DMS53 treated with DMSO at 0.1 percent for 48 hours (cell line): Measurements from ENCODE around the gene MSLN.

Experiments
- DNase-seq: peaks from one replicate; lab custom pipeline; 2025; ENCODE audit not compliant: unreplicated experiment; lab: John Stamatoyannopoulos, UW

Gene MSLN

DNA sequence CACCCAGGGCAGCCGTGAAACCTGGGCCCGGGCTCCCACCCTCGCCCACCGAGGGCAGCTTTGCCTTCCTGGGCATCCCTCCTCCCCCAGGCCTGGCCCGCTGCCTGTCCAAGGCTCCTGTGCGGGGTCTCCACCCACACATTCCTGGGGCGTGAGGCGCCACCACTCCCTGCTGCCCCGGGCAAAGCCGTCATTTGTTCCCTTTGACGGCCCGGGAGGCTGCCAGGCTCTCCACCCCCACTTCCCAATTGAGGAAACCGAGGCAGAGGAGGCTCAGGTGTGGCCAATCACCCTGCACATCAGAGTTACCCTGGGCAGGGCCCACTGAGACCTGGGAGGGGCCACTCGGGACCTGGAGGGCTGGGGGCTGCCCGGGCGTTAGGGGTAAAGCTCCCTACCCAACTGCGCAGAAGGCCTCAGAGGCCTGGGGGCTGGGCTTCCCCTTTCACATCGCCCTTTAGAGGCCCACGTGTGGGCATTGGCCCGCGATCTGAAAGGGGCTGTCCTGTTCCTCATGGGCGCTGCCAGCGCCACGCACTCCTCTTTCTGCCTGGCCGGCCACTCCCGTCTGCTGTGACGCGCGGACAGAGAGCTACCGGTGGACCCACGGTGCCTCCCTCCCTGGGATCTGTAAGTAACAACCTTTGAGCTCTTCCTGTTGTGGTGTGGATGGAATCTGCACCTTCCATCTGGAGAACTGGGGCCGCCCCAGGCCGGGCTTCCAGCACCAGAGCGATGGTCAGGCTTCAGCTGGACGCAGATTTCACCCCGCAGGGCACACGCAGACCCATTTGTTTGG is at the start of gene MSLN:
TSS of gene MSLN (plus strand) at position 190 of the 799 bp plus-strand sequence. CDS start 1,947 bp downstream, outside the sequence.
- DNase-seq = no peak

DNA sequence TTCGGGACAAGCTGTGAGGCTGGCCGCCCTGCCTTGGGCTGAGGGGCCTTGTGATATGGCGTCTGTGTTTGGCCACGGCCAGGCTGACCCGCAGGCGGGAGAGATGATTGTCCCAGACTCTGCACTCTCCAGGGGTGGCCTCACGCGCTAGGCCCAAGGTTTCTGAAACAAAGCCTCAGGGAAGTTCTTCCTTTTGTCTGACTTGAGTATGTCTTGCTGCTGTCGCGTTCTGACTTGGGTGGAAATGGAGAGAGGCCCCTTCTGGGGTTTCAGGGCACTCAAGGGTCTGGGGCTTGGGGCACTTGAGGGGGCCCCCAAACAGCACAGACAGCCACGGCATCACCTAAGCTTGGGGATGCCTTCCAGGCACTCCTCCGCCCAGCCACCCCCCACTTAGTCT is 49.5 kb upstream of the MSLN start:
- DNase-seq = no peak

DNA sequence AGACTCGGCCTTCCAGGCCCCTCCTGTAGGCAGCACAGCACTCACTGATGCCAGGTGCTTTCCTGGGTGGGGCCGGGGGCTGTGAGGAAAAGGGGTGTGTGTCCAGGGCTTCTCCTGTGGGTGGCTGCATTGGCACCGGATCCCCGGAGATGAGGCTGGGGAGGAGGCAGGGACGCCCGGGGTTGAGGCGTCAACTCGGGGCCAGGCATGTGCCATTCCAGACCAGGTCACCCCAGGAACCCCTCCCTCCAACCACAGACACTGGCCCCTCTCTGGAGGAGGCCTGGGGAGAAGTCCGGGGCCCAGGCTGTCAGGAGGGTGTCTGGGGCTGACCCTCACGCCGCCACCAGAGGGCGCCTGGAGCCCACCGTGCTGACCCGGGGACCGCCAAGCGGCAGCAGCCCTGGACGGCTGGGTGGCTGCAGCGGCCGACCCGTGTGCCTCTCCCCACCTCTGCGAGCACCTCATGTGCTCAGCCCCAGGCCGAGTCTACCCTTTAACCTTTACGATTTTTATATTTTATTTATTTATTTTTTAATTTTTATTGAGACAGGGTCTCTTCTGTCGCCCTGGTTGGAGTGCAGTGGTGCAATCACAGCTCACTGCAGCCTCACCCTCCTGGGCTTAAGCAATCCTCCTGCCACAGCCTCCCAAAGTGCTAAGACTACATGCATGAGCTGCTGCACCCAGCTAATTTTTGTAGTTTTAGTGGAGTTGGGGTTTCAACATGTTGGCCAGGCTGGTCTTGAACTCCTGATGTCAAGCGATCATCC is 48.8 kb upstream of the MSLN start:
- peak; percentile 34 for DNase-seq

DNA sequence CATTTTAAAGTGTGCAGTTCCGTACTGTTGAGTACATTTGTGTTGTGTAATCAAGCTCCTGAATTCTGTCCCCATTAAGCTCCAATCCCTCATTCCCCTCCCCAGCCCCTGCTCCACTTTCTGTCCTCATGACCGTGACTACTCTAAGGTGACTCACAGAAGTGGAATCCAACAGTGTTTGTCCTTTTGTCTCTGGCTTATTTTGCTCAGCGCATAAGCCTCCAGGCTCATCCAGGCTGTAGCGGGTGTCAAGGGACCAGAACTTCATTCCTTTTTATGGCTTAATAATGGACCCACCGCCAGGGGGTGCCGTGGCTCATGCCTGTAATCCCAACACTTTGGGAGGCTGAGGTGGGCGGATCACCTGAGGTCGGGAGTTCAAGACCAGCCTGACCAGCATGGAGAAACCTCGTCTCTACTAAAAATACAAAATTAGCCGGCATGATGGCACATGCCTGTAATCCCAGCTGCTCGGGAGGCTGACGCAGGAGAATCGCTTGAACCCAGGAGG is 47.7 kb upstream of the MSLN start:
- DNase-seq = peak; percentile 66

DNA sequence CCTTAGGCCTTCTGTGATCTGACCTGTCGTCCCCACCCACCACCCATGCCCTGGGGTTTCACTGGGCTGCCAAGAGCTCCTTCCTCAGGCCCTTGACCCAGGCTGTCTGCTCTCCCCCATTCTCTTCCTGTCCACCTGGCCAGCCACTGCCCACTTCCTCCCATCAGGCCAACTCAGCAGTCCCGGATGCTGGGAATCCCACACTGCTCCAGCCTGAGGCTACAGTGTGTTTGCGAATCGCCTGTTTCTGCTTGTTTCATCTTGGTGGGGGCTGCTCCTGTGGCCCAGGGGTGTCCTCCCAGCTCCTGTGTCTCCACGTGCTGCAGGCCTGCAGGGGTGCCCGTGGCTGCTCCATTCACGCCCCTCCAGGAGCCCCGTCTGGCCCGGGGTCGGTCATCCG is 46.5 kb upstream of the MSLN start:
- no peak for DNase-seq

DNA sequence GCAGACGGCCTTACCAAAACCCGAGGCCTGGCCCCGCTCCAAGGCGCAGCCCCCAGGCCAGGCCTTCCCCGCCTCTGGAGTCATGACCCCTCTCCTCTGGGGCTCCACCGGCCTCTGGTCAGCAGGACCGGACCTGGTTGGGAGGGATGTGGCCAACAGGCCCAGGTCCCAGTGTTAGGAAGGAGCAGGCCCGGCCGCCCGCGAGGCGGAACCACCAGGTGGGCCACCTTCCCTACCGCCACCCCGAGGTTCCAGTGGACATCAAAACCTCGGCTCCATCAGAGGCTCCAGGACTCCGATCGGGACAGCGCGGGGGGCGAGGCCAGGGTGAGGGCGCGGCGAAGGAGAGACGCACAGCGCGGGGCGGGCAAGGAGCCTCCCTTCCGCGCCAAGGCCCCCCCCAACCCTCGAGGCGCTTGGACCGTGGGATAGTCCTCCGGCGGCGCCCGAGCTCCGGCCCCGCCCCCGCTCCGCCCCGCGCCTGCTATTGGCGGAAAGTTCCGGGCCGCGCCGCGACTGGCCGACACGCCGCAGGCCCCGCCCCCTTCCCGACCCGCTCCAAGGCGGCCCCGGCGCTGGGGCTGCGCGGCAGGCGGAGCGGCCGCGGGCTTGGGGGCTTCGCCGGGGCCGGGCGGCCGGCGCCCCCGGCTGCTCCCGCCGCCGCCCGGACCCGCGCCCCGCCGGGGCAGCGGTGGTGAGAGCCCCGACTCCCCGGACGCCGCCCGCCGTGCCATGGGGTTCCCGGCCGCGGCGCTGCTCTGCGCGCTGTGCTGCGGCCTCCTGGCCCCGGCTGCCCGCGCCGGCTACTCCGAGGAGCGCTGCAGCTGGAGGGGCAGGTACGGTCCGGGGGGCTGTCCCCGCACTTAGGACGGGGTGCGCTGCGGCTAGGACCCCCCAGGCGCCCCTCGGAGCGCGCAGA is 45.7 kb upstream of the MSLN start, which contains the start of gene METRN:
TSS of gene METRN (plus strand) at position 561 of the 919 bp plus-strand sequence. CDS start at position 733, 172 bp downstream.
- DNase-seq = peak; percentile 42

DNA sequence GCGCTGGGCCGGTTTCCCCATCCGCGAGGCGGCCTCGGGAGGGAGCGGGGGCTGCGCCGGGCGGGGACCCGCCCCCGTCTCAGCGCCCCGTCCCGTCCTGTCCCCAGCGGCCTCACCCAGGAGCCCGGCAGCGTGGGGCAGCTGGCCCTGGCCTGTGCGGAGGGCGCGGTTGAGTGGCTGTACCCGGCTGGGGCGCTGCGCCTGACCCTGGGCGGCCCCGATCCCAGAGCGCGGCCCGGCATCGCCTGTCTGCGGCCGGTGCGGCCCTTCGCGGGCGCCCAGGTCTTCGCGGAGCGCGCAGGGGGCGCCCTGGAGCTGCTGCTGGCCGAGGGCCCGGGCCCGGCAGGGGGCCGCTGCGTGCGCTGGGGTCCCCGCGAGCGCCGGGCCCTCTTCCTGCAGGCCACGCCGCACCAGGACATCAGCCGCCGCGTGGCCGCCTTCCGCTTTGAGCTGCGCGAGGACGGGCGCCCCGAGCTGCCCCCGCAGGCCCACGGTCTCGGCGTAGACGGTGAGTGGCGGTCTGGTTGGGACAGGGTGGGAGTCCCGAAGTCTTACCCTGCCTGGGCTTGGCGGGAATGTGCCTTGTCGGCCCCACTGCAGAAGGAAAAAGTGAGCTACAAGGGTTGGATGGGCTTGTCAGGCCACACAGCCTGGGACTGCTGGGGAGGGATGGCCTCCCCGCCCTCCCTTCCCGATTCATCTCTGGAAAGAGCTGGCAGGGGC is 44.9 kb upstream of the MSLN start:
- DNase-seq = no peak

DNA sequence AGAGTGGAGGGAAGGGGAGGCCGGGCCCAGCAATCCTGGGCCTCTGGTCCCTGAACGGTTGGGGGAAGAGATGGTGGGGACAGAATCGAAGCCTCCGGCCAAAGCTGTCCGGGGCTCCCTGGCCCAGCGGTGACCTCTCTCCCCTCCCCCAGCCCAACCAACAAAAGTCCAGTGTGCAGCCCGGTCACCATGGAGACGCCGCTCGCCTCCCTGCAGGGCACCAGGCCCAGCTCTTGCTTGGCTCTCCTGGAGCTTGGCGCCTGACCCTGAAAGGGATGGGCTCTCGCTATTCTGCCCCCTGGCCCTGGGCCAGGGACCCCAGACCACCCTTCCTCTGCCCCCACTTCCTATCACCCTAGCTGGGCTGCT is 44.4 kb upstream of the MSLN start:
- DNase-seq = no peak

DNA sequence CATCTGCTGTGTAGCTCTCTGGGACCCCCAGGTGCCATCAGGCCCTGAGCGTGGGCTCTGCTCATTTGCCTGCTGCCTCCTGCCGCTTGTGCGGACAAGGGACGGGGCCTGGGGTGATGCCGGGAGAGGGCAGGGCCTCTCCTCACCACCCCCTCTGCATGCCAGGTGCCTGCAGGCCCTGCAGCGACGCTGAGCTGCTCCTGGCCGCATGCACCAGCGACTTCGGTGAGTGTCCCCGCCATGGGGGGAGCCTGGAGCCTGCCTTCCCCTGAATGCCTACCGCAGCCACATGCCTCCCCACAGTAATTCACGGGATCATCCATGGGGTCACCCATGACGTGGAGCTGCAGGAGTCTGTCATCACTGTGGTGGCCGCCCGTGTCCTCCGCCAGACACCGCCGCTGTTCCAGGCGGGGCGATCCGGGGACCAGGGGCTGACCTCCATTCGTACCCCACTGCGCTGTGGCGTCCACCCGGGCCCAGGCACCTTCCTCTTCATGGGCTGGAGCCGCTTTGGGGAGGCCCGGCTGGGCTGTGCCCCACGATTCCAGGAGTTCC is 43.7 kb upstream of the MSLN start:
- no peak for DNase-seq

DNA sequence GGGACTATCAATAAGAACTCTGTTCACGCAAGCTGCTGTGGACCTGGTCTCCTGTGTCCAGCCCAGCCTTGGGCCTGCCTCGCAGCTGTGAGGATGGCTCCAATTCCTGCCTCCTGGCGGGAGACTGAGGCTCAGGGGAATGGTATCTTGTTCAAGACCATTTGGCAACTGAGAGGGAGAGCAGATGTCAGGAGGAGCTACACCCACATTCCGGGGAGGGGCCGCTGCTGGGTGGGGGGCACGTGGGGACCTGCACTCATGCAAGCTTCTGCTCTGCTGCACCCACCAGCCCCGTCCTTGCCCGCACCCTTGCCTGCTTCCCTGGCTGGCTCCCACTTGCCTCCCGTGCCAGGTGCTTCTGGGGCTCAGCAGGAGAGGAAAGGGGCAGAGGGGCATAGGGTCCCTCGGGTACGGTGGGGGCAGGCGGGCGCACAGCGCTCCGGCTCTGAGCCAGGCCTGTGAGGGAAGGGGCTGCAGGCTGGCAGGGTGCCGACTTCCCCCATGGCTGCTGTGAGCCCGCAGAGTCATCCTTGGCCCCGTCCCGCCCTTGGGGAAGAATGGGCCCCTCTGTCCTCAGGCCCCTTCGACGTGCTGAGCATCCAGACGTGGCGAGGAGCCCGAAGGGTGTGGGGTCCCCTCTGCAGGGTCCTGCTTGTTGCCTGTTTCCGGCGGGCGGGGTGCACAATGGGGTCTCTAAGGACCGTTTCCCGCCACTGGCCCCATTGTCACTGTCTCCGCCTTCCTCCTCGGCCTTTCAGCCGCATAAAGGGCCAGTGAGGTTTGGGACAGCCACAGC is 42.9 kb upstream of the MSLN start:
- DNase-seq = no peak

DNA sequence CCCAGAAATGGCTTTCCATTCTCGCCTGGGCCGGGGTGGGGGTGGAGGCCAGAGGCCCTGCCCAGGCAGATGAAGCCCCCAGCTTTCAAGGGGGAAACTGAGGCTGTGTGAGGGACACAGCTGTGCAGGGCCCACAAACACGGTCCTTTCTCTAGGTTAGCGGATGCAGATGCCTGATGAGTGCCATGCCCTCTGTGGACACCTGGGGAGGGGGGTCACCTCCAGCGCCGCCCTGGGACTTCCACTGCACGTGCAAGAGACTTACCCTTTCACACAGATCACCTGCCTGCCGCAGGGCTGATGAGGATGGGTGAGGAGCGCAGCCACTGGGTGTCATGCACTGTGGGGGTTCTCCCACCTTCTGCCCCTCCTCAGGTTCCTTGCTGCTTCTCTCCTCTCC is 42.1 kb upstream of the MSLN start:
- DNase-seq = no peak

DNA sequence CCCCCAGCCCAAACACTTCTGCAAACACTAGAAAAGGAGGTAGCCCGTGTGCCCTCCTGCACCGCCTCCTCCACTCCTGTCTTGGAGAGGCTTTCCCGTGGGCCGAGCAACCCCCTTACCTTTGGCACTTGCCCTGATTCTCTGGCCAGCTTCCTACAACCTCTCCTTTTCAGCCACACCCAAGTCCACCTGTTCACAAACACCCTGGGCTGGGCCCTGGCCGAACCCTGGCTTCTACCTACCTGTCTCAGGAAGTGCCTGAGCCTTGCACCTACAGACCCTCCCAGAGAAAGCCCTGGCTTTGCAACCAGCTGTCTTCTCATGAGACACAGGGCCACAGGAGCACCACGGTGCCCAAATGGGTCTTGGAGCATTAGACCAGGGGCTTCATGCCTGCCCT is 41.6 kb upstream of the MSLN start:
- DNase-seq = no peak

DNA sequence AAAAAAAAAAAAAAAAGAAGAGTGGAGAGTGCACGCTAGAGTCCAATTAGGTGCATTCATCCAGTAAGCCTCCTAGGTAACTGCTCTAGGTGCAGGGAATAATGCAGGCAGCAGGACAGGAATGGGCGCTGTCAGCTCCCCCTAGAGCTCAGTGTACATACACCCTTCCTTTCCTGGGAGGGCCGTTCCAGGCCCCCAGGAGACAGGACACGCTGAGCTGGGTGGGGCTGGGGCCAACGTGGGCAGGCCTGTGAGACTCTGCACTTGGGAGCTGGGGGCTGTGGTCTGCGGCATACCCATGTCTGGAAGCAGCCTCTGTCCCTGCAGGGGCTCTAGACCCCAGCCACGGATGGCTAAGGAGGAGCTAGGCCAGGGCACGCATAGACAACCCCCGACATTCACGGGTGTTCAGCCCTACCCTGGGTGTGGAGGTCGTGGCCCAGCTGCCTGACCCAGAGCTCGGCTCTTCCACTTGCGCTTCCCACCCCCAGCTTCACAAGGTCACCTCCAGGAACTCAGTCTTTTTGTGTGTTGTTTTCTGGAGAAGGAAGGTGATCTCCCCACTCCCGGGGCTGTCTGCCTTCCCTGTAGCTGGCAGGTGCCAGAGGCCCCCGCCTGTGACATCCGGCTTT is 40.6 kb upstream of the MSLN start:
- DNase-seq = peak; percentile 53

DNA sequence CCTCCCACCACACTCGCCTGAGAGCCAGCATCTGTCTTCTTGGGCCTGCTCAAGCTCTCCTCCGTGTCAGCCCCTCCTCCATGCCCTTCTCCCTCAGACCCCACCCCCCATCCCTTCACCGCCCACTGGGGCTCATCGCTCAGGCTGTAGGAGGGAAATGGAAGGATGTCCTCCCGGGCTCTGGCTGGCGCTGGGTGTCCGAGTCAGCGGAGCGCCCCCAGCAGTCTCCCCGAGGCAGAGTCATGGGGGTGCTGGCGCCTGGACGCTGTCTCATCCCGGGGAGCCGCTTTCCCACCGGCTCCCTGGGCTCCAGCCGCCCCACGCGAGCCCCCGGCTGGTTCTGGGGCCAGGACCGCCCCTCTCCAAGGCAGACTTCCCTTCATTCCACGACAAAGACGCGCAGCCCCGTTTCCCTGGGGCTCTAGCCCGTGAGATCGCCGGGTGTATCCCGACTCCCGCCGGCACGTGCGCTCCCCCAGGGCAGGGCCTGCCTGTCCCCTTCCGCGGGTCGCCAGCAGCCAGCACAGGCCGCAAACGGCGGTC is 40.0 kb upstream of the MSLN start:
- peak; percentile 37 for DNase-seq

DNA sequence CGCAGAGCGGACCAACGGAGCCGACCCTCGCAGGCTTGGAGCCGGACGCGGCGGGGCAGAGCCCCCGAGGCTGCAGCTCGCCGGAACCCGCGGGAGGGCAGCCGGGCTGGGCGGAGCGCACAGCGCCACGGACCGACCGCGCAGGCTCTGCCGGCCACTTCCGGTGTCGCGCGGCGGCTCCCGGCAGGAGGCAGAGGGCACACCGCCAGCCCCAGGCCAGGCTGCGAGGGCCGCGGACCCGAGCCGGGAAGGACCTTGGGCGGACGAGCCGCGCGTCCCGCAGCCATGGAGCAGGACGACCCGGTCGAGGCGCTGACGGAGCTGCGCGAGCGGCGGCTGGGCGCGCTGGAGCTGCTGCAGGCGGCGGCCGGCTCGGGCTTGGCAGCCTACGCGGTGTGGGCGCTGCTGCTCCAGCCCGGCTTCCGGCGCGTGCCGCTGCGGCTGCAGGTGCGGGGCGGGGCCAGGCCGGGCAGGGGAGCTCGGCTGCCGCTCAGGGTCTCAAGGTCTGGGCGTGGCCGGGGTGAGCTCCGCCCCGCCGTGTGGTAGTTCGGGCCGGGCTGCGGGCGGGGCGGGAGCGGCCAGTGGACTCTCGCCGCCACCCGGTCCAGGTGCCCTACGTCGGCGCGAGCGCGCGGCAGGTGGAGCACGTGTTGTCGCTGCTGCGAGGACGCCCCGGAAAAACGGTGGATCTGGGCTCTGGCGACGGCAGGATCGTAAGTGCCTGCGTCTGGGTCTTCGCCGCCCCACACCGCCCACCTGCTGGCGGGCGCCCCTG is 39.4 kb upstream of the MSLN start, which contains the start of gene ANTKMT:
TSS of gene ANTKMT (plus strand) at position 157 of the 775 bp plus-strand sequence. CDS start at position 286, 129 bp downstream.
- DNase-seq = peak; percentile 64

DNA sequence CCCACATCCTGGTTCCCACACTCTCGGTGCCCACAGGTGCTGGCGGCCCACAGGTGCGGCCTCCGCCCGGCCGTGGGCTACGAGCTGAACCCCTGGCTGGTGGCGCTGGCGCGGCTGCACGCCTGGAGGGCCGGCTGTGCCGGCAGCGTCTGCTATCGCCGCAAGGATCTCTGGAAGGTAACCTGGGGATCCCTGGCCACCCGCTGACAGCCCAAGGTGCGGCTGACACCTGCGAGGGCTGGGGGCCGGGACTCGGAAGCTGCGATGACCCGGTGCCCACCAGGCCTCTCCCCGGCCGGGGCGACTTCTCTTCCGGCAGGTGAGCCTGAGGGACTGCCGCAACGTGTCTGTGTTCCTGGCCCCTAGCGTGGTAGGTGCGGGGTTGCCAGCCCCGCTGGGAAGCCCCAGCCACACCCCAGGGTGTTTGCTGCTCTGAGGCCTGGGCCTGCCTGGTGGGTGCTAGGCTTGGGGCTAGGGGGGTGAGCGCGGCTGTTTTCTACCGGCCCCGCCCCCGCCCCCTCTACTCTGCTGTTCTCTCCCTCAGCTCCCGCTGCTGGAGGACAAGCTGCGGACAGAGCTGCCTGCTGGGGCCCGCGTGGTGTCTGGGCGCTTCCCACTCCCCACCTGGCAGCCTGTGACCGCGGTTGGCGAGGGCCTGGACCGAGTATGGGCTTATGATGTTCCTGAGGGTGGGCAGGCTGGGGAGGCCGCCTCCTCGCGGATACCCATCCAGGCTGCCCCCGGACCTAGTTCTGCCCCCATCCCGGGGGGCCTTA is 38.6 kb upstream of the MSLN start:
- no peak for DNase-seq
